Activated CD4-positive, alpha-beta T cell treated with anti-CD3 and anti-CD28 coated beads for 1 hour (primary cell): ENCODE results near the gene PDGFD.

Experiments
- DNase-seq: peaks from one replicate; pipeline ENCODE4 v3.0.0-alpha.2; 2020

Gene PDGFD

GRCh38 chr11:104092744-104093143 is 71.2 kb downstream of the PDGFD start:
- DNase-seq = no peak

GRCh38 chr11:104091281-104092096 is 72.5 kb downstream of the PDGFD start:
- DNase-seq = no peak

DNA sequence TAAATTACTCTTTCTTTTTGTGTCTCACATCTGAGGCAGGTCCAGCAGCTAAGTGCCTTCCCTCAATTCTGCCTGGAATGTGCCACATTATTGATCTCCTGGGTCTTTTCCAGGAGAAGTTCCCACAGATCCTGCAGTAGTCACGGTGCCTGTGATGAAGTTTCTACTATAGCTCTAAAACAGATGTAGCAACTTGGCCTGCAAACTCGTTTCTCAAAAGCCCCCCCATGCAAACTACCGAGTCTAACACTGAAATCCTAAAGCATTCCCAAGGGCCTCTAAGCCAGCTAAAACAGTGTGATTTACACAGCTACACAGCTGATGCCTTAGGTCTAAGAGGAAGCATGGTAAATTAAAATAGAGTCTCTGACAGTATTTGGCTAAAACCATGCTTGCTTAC is 73.2 kb downstream of the PDGFD start:
- no peak for DNase-seq

- DNase-seq = no peak
These were observed 74.5 kb downstream of the PDGFD start for GRCh38 chr11:104089481-104089880.

DNA sequence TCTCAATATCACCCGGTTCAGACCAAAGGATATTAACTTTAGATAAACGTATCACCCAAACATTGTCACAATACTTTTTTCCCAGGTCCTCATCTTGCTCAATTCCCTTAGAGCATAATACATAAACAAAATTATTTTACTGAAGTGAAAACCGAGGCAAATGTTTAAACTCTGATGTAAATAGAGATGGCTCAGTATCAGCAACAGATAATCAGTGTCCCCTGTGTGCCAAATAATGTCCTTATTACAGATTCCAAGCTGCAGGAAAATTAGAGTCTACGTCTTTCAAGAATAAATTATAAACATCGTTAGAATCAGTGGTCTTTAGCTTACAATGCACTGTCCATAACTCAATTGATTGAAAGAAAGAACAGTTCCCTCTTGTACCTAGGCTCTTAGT is 77.3 kb downstream of the PDGFD start:
- no peak for DNase-seq

DNA sequence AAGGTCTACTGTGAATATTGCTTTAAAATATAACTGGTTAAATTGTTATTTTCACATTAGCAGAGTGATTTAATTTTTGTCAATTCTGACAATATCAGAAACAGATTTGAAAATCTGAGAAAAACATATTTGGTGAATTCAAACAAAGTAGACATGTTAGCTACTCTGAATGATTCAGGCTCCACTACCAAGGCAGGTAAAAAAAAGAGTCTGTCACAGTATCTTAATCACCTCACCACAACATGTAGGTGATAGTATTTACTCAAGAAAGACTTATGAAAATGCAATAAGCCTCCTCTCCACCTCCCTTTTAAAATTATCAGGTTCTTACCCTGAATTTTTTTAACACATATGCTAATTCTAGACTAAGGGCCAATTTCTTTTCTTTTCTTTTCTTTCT is 85.0 kb downstream of the PDGFD start:
- no peak for DNase-seq

DNA sequence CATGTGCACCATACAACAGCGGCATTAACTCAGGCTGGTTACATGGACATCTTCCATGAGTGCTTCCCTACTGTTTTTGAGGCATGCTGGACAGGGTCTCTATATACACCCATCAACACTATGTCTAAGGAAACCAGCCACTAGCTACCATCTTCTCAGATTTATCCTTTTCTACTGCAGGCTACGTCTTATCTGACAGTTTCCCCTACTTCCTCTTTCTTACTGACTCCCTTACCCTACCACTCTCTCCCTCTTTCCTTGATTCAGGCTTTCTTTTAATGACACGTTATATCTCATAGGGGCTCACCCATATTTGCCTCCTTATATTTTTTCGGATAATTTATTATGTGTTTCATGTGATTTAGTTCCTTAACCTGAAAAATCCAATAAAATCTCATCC is 85.7 kb downstream of the PDGFD start:
- DNase-seq = no peak

DNA sequence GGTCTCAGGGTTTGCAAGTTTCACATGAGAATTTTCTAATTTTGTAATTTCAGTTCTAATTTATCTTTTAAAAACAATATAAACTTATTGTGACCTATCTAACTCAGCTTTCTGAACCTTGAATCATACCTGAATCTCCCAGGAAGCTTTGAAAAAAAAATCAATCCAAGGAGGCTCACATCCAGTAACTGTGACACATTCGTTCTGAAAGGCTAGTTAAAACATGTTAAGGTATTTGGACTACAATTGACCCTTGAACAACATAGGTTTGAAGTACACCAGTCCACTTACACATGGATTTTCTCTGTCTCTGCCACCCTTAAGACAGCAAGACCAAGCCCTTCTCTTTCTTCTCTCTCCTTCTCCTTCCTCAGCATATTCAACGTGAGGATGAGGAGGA is 87.5 kb downstream of the PDGFD start:
- no peak for DNase-seq

DNA sequence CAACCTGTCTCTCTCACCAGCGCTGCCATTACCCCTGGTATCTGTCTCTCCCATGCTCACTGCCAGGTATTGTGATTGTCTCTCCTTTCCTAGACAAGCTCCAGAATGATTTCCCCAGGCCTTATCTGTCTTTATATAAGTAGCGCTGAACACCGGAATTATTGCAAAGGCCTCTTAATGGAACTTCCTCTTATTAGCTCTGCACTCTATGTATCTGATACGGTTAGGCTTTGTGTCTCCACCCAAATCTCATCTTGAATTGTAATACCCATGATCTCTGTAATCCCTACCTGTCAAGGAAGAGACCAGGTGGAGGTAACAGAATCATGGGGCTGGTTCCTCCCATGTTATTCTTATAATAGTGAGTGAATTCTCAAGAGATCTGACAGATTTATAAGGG is 88.2 kb downstream of the PDGFD start:
- no peak for DNase-seq

GRCh38 chr11:104075091-104075490 is 88.9 kb downstream of the PDGFD start:
- no peak for DNase-seq

DNA sequence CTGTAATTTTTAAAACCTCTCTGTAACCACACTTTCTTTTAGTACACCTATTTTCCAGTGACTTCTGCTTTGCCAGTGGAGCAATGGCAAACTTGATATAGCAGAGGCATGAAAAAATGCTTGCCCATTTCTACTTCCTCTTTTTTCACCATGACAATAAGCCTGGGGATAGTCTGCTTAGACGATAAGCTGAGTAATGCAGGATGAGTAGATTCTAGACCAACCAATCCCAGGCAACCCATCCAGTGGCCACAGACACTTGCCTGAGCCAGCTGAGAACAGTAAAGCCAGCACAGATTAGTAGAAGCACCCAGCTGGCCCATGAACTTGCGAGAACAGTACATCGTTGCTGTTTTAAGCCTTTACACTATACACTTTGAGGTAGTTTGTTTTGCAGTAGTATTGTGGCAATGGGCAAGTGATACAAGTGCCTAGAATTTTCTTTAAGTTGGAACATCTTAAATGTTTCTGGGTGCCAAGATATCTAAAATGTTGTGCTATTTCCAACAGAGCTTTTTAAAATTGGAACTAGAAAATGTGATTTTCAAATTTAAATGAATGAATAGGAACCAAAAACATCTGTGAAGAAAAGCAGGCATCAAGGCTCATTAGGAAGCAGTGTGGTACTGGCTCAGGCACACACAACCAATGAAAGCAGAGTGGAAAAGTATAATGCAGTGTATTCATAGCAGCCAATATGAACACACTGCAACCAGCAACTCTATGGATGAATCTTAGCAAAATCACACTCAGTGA is 89.8 kb downstream of the PDGFD start:
- no peak for DNase-seq

DNA sequence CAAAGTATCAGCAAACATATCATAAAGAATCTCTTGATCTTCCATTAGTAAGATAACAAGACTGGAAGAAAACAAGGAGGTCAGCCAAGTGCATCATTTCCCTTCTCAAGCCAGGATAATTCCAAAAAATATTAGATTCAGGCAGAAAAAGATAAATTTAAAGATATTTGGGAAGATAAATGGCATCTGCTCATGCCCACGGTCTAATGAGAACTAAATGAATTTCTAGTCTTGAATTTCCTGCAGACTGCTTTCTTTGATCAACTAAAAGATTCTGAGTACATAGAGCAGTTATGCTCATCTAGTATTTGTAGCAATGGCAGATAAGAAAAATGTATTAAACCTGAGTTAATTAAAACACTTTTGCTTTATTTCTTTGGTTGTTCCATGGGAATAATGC is 96.4 kb downstream of the PDGFD start:
- DNase-seq = no peak

DNA sequence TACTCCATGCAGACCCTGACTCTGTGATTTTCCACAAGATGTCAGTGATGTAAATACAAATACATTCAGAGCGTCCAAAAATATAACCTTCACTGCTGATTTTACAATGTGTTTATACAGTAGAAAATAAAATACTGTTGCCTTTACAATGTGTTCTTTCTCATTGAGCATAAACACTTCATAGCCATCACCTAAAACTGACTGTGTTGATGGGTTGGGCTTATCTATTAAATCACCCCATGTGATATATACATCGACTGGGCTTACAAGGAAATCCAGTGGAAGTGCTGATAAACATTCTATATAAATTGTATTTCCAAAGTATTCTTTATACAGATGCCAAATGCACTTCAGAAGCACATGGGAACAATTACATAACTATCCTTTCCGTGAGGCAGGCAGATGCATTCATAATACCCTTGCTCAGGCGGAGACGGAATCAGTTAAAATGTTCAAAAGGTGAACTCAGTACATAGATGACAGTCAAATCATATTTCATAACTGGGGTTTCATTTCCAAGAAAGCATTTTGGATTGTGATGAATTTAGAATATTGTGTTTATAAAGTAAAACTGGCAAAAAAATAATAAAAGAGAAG is 99.8 kb downstream of the PDGFD start:
- no peak for DNase-seq

DNA sequence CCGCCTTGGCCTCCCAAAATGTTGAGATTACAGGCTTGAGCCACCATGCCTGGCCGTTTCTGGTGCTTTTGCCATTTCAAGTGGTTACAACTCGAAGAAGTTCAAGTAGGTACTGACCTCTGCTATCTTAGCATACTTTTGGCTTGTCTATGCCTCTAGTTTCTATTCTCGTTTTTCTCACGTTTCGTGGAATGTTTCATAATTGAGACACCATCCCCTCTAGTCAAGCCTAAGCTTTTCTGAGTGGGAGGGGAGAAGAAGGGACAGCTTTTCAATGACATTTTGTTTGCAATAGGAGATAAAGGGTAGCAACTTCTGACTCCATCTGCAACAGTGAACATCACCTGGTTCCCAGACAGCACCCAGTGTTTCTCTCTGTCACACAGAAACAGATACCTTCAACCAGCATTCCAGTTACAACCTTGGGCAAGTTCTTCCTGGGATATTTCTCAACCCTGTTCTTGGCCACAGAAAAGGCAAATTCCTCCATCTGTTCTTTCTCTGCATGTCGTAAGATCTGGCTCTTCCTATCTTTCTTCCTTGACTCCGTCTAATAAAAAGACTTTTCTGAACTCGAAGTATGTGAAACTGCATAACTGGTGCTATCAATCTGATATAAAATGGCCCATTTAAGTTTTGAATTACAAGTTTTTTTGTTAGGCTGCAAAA is 102.0 kb downstream of the PDGFD start:
- DNase-seq = no peak

GRCh38 chr11:104060820-104061219 is 103.1 kb downstream of the PDGFD start:
- DNase-seq = no peak

- no peak for DNase-seq
These were observed 103.7 kb downstream of the PDGFD start for GRCh38 chr11:104060004-104060794.

DNA sequence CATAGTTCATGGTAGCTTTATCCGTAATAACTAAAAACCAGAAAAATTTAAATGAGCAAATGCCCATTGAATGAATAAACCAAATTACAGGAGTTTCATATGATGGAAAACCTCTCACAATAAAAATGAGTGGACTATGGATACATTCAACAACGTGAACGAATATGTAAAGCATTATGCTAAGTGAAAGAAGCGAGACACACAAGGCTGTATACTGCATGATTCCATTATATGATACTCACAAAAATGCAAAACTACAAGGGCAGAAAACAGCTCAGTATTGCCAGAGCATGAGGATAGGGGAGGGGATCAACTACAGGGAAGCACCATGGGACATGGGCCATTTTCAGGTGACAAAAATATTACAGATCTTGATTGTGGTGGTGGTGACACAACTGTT is 105.3 kb downstream of the PDGFD start:
- DNase-seq = no peak

GRCh38 chr11:104057908-104058307 is 106.0 kb downstream of the PDGFD start:
- DNase-seq = no peak

DNA sequence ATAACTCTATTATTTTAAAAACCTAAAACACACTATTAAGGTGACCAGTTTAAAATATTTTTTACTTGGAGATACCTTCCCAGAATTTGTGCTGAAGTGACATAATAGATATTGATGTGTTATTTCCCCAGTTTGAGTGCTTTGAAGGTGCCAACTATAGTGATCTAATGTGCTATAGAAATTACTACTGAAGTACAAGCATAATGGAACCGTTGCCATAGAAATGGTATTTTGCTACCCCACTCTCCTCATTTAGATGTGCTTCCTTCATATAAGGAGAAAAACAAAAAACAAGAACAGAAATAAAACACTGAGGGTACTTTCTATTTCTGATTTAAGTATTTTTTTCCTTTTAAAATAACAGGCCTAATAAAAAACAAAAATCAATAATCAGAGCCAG is 108.4 kb downstream of the PDGFD start:
- no peak for DNase-seq

DNA sequence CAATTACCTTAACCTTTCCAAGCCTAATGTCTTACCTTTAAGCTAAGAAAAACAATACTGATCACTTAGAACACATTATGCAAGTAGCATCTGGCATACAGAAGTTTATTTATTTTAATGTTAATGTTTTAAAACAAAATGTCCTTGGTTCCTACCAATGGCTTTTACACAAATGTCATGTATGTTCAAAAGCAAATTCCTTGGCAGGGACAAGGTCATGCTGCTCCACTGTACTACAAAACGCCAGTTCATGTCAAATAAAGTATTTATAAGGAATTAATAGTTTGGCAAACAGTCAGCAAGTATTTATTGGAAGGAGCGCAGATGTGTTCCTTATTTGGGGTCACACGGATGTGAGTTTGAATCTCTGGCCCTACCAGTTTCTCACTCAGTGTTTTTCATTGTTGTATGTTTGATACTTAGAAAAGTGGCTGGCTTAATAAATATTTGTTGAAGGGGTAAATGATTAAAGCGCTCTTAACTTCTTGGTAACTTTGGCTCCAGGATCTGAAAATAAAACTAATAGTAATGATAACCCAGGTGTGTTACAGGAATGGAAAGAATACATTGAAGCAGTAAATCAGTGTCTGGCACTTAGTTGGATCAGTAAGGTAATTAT is 108.9 kb downstream of the PDGFD start:
- no peak for DNase-seq

DNA sequence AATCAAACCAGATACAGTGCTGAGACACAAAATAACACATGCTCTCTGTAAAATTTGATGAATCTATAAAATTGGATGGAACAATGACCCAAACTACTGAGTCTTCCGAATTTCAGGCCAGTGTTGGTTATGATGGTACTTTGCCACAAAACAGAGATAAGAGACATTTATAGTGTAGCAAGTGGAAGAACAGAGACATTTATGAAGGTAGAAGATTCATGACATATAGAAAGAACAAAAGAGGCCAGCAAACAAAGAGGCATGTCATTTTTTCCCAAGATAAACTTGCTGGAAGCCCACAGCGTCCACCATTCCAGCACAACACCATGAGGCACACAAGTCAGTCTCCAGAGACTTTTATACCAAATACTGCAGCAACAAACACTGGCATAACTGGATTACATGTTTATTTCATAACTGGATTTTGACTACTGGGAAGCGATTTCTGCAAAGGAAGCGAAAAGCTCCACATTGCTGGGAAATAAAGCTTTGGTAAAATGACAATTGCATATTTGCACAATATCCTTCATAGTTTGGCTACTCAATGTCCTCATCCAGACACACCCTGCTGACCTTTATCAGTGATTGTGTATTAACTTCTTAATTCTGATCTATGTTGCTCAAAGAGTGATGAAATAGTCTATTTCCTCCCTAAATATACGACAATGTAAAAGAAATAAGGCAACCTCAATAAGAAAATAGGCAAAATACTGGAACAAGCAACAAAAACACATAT is 110.0 kb downstream of the PDGFD start:
- DNase-seq = no peak
